Measurements from ENCODE around the gene CDC123.
A peak's percentile ranks its signal among the peaks of the same experiment; 100 is the strongest.
"Not testable (repeated sequence)": the region's sequence is repeated elsewhere in the genome, so short reads cannot be mapped to it uniquely, and the experiment has no call there.

Gene CDC123

DNA sequence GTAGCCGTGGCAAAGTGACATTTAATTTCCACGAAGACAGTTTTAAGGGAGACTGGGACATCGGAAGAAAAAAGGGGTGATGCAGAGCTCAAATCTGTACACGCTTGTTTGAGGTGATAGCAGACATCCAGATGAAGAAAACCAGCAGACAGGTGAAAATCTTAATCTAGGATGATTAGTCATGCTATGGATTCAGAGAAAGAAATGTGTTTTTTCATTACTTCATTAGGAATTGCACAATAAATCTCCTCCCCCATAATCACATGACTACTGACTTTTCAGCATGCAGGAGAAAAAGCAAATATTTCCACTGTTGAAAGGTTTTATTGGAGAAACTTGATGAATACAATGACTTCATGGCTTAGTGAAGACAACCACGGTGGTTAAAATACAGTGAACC lies 2.8 kb upstream of the CDC123 start:
- peak; percentile 45 to 65 (median 65) for DNase-seq

DNA sequence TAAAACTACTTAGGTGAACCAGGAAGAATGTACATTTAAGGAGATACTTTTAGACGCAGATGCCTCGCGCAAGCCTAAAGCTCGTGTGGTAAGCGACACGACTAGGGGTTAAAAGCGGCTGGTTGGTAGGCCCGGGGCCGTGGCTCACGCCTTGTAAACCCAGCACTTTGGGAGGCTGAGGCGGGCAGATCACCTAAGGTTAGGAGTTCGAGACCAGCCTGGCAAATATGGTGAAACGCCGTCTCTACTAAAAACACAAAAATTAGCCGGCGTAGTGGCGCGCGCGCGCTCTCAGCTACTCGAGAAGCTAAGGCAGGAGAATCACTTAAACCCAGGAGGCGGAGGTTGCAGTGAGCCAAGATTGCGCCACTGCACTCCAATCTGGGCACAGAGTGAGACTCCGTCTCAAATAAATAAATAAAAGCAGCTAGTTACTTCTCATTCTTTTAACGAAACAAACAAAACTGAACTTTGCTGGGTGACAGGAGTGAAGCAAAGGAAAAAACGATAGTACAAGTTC lies 1.2 kb upstream of the CDC123 start:
- DNase-seq: peak; percentile 41 to 45 (median 41)

DNA sequence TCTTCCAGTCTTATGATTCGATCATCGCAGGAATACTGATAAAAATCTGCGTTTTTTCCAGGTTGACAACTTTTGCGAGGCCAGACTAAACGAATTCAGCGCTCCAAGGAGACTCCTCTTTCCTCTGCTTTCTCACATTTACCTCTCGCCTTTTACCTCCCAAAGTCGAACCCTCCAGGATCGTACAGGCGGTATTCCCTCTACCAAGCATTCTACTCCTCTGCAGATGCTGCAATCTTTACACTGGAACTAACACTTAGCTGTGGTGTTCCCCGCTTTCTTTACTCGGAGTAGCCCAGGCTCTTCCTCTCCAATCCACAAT lies 746 bp upstream of the CDC123 start:
- DNase-seq: no peak

DNA sequence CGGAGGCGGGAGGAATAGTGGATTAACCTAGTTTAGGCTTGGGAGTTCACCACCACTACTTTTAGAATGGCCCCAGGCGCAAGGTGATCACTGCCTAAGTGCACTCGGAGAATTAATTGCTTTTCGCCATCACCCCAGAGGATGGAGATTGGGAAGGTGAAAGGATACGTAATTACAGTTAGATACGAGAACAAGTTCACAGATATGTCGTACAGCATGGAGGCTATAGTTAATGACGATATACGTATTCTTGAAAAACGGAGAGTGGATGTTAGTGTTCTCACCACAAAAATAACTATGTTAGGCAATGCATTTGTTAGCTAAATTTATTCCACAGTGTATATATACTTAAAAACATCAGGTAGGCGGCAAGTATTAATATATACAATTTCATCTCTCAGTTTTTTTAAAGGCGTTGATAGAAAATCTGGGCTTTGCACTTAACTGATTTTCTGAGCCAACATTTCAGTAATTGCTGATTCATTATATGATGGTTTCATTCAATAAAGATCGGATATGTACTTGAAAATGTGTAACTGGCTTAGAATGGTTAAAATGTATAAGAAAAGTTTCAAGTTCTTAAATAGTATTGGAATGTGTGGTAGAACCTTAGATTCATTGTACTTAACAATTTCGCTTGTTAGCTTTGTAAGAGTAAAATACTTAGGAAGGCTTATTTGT lies 683 bp downstream of the CDC123 start:
- DNase-seq: peak in 1 of 3 donors; percentile 25

DNA sequence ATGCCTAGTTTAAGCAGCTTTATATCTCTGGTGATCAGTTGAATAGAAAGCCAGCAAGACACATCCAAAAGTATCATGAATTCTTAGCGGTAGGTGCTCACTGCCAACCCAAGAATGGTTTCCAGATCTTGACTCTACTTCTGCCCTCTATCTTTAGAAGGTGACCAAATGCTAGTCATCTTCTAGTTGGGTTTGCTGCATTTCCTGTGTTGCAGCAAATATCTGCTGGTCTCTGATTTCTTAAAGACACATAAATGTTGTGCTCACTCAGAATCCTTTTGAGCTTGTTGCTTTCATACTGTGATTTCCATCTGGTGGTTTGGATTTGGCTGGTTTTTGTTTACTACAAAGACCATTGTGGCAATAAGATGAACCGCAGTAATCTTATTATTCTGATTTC lies 2.2 kb downstream of the CDC123 start:
- peak in 2 of 3 donors; percentile 34 to 42 for DNase-seq

DNA sequence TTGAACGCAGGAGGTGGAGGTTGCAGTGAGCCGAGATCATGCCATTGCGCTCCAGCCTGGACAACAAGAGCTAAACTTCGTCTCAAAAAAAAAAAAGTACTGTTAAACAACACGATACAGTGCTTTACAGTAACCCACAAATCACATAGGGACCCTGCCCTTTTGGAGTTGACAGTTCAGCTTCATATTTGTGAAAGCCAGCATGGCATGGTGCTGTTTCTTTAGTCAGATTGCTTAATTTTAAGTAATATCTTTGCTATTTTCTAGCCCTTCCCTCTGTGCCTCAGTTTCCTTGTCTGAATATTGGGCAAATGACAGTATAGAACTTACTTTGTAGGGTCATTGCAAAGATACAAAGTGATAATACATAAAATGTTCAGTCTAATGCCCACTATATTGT lies 4.9 kb downstream of the CDC123 start:
- DNase-seq: no peak

DNA sequence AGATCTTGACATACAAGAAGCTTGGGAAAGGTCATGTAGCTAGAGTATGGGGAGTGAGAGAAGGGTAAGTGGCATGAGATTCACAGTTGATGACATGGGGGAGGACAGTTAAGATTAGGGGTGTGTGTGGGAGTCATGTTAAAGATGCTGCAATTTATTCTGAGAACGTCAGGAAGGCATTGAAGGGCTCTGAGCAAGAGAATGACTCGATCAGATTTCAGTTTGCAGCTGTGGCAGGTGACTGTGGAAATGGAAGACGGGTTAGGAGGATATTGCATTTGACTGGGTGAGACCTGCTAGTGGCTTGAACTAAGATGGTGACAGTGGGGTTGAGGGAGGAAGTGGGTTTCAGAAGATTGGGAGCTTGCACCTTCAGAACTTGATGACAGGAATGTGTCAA lies 5.6 kb downstream of the CDC123 start:
- no peak for DNase-seq

DNA sequence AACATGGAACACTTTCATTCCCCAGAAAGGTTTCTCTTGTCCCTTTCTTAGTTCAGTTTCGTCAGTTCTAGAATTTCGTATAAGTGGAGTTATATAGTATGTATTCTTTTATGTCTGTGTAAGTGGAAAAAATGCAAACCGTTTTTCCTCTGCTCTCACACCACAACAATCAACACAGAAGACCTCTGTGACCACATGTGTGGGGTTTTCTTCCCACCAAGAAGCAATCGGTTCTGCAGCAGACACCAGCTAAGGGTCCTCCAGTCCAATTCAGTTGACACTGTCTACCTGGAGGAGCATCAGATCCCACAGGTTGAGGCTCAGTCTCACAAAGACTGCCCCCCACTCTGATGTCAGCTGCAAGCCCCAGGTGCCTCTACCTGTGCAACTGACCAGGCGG lies 6.2 kb downstream of the CDC123 start:
- no peak for DNase-seq

DNA sequence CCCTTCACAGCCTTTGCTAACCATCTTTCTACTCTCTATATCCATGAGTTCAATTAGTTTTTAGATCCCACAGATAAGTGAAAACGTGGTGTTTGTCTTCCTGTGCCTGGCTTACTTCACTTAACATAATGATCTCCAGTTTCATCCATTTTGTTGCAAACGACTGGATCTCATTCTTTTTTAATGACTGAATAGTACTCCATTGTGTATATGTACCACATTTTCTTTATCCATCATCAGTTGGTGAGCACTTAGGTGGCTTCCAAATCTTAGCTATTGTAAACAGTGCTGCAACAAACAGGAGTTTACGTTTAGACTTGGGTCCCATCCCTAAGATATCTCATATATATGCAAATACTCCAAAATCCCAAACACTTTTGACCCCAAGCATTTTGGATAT lies 9.1 kb downstream of the CDC123 start:
- no peak for DNase-seq

DNA sequence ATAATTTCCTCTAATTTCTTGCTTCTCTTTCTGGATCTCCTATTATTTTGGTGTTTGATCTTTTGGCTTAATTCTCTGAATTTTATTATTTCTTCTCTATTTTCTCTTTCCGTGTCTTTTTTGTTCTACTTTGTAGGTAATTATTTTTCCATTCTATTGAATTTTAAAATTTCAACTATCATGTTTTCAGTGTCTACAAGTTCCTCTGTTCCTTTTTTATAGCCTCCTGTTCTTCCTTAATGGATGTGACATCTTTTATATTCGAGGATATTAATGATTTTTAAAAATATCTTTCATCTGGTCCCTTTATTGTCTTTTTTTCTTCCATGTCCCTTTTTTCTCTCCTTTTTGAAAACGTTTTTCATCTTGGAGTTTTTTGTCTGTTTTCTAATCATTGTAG lies 11.1 kb downstream of the CDC123 start:
- no peak for DNase-seq

DNA sequence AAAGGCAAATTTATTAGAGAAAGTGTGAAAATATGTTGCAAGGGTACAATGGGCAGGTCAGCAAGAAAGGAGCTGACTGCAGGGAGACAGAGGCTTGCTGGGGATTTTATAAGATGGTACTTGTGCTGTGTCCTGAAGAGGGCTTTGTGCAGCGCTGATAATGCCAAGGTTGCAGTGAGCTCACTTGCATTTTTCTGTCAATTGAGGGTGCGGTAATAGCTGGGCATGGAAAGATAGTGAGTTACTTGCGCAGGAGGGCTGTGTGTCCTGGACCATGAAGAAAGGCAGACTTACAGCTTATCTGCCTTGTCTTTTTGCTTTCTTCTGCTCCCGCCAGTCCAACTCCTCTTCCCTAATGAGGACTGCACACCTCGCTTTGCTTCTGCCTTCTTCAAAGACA lies 12.5 kb downstream of the CDC123 start:
- DNase-seq: no peak

DNA sequence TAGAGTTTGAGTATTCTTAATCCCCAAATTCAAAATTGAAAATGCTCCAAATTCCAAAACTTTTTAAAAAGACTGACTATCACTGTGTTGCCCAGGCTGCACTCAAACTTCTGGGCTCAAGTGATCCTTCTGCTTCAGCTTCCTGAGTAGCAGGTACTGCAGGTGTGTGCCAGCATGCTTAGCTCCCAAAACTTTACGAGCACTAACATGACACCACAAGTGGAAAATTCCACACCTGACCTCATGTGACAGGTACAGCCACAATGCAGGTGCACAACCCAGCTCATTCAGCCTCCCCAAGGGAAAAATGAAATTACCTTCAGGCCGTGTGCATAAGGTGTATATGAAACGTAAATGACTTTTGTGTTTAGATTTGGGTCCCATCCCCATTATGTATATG lies 16.5 kb downstream of the CDC123 start:
- no peak for DNase-seq

DNA sequence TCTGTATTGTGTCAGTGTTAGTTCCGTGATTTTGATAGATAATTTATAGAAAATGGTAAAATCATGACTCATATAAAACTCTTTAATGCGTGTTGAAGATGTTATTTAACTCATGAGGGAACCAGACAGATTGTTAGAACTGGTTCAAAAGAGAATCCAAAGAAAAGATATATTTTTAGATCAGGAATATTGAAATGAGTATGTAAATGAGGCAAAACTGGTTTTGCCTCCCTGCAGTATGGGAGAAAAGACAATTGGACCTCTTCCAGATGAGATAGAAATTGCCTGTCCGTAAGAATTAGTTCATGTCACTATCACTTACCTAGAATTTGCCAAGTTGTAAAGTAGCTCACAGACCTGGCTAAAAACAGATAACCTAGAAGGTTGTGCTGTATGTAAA lies 17.6 kb downstream of the CDC123 start:
- no peak for DNase-seq

DNA sequence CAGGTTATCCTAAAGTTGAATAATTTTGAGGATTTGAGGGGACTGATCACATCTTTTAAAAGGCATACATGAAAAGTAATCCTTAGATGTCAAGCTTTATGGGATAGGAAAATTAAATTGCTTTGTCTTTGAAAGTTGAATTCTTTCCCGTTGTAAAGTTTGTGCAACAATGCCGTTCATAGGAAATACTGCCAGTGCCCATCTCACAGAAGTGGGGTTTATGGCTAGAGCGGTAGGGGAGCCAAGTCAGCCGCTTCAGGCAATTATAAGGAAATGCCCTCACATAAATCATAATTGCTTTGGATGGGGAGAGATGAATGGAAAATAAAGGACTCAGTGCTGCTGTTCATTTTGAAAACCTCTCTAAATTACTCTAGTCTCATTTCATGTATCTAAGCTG lies 18.1 kb downstream of the CDC123 start:
- DNase-seq: no peak

DNA sequence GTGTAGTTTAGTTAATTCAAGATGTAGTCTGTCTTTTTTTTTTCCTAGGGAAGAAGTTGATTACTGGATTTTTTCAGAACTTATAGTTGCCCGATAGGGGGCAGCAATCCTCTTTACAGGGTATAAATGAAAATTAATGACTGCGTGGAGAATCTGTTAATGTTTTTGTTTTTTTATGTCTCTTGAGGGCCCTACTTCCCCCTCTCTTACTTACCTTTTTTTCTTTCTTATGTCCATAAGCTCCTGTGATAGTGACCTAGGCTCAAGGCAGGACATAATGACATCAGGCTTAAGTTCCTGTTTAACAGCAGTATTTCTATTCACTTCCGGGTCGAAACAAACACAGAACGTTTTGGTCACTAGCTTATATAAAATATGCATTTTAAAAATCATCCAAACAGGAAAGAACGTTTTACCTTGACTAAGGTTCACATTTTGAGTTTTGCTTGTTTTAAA lies 18.8 kb downstream of the CDC123 start:
- DNase-seq: peak; percentile 57 to 81 (median 73)

DNA sequence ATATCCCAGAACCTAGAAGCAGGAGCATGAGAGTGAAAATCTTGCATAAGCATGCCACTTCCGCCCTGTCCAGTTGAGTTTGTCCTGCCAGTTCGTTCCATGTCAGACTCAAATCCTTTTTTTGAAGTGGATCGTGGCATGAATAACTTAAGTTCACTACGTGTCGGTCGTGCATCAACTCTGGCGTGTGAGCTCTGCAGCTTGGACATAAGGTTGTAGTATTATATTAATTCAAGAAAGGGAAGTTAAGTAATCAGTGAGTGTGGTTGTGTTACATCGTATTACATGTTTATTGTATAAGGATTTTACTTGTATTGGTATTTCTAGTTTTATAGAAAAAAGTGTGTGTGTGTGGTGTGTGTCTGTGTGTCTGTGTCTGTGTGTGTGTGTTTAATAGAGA lies 23.0 kb downstream of the CDC123 start:
- DNase-seq: peak in 1 of 3 donors; percentile 8

DNA sequence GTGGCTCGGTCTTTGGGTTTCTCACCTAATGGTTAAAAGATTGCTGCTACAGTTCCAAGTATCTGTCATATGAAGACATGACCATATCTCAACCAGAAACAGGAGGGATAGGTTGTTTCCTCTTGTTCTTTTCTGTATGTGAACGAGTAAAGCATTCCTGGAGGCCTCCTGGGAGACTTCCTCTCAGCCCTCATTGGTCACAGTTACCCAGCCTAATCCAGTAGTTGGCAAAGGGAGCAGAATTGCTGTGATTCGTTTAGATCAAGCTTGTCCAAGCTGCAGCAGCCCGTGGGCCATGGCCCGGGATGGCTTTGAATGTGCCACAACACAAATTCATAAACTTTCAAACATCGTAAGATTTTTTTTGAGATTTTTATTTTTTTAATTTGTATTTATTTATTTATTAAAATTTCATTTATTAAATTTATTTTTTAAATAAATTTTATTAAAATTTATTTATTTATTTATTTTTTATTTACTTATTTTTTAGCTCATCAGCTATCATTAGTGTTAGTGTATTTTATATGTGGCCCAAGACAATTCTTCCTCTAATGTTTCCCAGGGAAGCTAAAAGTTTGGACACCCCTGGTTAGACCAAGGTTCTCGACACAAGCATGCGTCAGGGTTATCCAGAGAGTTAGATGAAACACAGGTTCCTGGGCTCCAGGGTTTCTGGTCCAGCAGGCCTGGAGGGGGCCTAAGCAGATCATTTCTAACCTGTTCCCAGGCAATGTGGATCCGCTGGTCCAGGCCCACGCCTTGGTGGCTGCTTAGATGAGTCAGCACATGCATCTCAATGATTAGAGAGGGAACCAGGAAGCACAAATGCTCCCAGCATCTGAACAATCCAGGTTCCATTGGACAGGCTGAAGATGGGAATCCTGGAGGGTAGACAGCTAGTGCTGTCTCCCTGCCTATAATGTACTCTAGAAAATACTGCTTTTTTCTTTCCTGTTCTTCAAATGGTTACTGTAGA lies 25.6 kb downstream of the CDC123 start:
- DNase-seq: peak in 1 of 3 donors; percentile 2

DNA sequence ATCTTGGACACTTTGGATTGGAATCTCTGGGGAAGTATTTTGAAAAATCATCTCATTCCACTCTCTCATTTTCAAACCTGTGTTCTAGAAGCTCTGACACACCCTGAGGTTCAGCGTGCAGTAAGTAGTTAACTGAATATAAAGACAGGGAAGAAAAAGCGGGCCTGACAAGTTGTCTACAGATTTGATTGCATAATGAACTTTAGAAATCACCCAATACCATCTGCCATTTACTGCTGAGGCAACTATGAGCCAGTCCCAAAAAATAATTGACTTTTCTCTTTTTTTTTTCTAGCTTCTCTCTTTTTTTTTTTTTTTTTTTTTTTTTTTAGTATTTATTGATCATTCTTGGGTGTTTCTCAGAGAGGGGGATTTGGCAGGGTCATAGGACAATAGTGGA lies 29.5 kb downstream of the CDC123 start:
- no peak for DNase-seq

DNA sequence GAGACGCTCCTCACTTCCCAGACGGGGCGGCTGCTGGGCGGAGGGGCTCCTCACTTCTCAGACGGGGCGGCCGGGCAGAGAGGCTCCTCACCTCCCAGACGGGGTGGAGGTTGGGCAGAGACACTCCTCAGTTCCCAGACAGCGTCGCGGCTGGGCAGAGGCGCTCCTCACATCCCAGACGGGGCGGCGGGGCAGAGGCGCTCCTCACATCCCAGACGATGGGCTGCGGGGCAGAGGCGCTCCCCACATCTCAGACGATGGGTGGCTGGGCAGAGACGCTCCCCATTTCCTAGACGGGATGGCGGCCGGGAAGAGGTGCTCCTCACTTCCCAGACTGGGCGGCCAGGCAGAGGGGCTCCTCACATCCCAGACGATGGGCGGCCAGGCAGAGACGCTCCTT lies 30.4 kb downstream of the CDC123 start:
- not testable (repeated sequence) for DNase-seq

DNA sequence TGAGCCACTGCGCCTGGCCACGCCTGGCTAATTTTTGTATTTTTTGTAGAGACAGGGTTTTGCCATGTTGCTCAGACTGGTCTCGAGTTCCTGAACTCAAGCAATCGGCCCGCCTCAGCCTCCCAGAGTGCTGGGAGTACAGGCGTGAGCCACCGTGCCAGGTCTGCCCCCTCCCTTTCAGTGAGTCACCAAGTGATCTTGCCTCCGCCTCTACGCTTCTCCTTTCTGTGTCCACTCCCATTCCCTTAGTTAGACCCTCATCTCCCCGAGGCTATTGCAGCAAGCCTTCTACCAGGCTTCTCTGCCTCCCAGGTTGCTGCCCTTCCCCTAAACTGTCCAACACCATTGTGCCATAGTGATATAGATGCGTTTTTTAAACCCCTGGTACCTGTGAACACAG lies 32.9 kb downstream of the CDC123 start:
- DNase-seq: no peak

DNA sequence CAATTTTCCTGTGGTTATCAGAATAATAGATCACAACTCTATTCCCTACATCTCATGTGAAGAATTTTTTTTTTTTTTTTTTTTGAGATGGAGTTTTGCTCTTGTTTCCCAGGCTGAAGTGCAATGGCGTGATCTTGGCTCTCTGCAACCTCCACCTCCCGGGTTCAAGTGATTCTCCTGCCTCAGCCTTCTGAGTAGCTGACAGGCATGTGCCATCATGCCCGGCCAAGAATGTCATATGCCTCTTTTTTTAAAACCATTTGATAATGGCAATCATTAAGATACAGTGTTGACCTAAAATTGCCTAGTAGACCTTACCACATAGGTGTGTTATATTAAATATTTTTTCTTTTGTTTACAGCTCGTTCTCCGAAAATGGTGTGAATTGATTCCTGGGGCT lies 38.7 kb downstream of the CDC123 start:
- not testable (repeated sequence) for DNase-seq

DNA sequence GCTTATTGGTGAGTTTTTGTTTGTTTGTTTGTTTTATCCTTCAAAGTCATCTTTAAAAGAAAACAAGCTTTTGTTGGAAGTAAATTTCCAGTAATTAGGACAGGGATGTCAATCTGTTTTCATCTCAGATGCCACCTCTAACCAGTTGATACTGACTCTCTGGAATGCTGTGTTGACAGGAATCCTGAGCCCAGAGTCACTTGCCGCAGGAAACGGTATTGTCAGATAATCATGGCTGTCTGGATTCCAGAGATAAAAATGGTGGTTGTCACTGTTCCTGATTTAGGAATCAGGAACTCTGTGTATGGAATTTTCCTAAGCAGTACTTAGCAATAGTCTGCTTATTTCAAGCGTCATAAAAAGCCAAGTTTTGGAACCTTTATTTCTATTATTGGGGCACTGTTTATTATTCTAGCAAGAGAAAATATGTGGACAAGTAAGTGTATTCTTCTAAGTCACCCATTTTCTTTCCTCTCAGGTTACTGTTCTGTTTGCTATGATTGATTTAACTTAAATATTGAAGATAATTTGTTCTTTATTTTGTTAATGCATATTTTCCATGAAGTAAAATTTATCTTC lies 39.2 kb downstream of the CDC123 start:
- no peak for DNase-seq

DNA sequence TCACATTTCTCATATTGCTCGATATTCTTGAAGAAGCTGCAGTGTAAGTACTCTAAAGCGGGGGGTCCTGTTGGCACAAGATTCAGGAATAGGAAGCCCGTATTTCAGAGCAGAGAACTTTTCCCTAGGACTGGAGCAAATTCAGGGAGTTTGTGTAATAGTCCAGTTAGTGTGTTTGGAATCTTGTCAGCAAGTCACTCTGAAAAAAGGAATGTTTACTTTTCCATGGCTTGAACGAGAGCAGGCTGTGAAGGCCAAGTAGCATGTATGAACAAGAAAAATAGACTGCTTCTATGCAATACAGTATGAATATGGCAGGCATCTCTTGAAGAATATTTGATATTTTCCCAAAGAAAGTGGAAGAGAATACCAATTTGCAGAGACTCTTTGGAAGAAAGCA lies 39.8 kb downstream of the CDC123 start:
- DNase-seq: no peak

All from suppressor macrophage treated with lipopolysaccharide for 1 hour (primary cell).